G401.6 (cell line): Measurements from ENCODE around the gene EML5.

ENCODE experiments used
- FAIRE-seq: peaks from 2 replicates; lab custom pipeline; 2012; peaks lifted over from hg19 to GRCh38; lab: Jason Lieb, UNC

The EML5 gene

GRCh38 chr14:88707088-88707487 lies 85.7 kb downstream of the EML5 start:
- no peak for FAIRE-seq

- FAIRE-seq: no peak
Measured at GRCh38 chr14:88706425-88706824, 86.3 kb downstream of the EML5 start.

GRCh38 chr14:88698651-88699050 lies 94.1 kb downstream of the EML5 start:
- FAIRE-seq: no peak

GRCh38 chr14:88695870-88696269 lies 96.9 kb downstream of the EML5 start:
- no peak for FAIRE-seq

GRCh38 chr14:88688386-88688785 lies 104.4 kb downstream of the EML5 start:
- FAIRE-seq: no peak

- no peak for FAIRE-seq
Measured at GRCh38 chr14:88683119-88683518, 109.6 kb downstream of the EML5 start.

GRCh38 chr14:88682495-88683114 lies 110.1 kb downstream of the EML5 start:
- no peak for FAIRE-seq

- FAIRE-seq: no peak
Measured at GRCh38 chr14:88681755-88682494, 110.8 kb downstream of the EML5 start.

GRCh38 chr14:88669346-88669745 lies 123.4 kb downstream of the EML5 start:
- FAIRE-seq: no peak

- no peak for FAIRE-seq
Measured at GRCh38 chr14:88668448-88669116, 124.2 kb downstream of the EML5 start.

- FAIRE-seq: no peak
Measured at GRCh38 chr14:88667555-88668273, 125.0 kb downstream of the EML5 start.

- FAIRE-seq: no peak
Measured at GRCh38 chr14:88660056-88660455, 132.7 kb downstream of the EML5 start.

- FAIRE-seq: no peak
Measured at GRCh38 chr14:88639221-88639620, 153.5 kb downstream of the EML5 start.

GRCh38 chr14:88632512-88632911 lies 160.2 kb downstream of the EML5 start:
- FAIRE-seq: no peak

- no peak for FAIRE-seq
Measured at GRCh38 chr14:88631091-88631490, 161.7 kb downstream of the EML5 start.

GRCh38 chr14:88630565-88630964 lies 162.2 kb downstream of the EML5 start:
- FAIRE-seq: no peak

- FAIRE-seq: peak; percentile 11
Measured at GRCh38 chr14:88628462-88628861, 164.3 kb downstream of the EML5 start.

- FAIRE-seq: peak; percentile 6
Measured at GRCh38 chr14:88628033-88628432, 164.7 kb downstream of the EML5 start.

GRCh38 chr14:88625671-88626070 lies 167.1 kb downstream of the EML5 start:
- no peak for FAIRE-seq

- FAIRE-seq: no peak
Measured at GRCh38 chr14:88621100-88621499, 171.7 kb downstream of the EML5 start.

GRCh38 chr14:88618476-88618875 lies 174.3 kb downstream of the EML5 start:
- FAIRE-seq: no peak

GRCh38 chr14:88617479-88617878 lies 175.3 kb downstream of the EML5 start:
- no peak for FAIRE-seq

- no peak for FAIRE-seq
Measured at GRCh38 chr14:88616697-88617096, 176.1 kb downstream of the EML5 start.
